HG03097 (cell line): ENCODE measurements around the gene RPP30.
"Not testable (repeated sequence)": the region's sequence is repeated elsewhere in the genome, so short reads cannot be mapped to it uniquely, and the experiment has no call there.

Experiments
- ATAC-seq: cut with Tn5 transposase; IDR thresholded peaks from one replicate; pipeline ENCODE4 v1.9.1; 2021; ENCODE audit not compliant: unreplicated experiment, low FRiP score

RPP30 gene

GRCh38 chr10:90866050-90866598 lies 5.7 kb upstream of the RPP30 start:
- ATAC-seq: no peak

- ATAC-seq: peak; percentile 41
Observed at GRCh38 chr10:90871279-90871765, 452 bp upstream of the RPP30 start.

GRCh38 chr10:90872648-90873020 lies 860 bp downstream of the RPP30 start:
- no peak for ATAC-seq

- ATAC-seq: no peak
Observed at GRCh38 chr10:90879062-90879461, 7.3 kb downstream of the RPP30 start.

GRCh38 chr10:90880059-90880719 lies 8.4 kb downstream of the RPP30 start:
- ATAC-seq: not testable (repeated sequence)

GRCh38 chr10:90884431-90884830 lies 12.7 kb downstream of the RPP30 start:
- no peak for ATAC-seq

GRCh38 chr10:90885176-90885575 lies 13.4 kb downstream of the RPP30 start:
- ATAC-seq: no peak

- no peak for ATAC-seq
Observed at GRCh38 chr10:90887555-90887954, 15.8 kb downstream of the RPP30 start.

- no peak for ATAC-seq
Observed at GRCh38 chr10:90888387-90888786, 16.6 kb downstream of the RPP30 start.

- no peak for ATAC-seq
Observed at GRCh38 chr10:90889636-90890035, 17.9 kb downstream of the RPP30 start.

- ATAC-seq: no peak
Observed at GRCh38 chr10:90890347-90890746, 18.6 kb downstream of the RPP30 start.

GRCh38 chr10:90893190-90893589 lies 21.4 kb downstream of the RPP30 start:
- ATAC-seq: no peak

GRCh38 chr10:90896916-90897315 lies 25.1 kb downstream of the RPP30 start:
- ATAC-seq: not testable (repeated sequence)

- no peak for ATAC-seq
Observed at GRCh38 chr10:90905925-90906324, 34.2 kb downstream of the RPP30 start.

- ATAC-seq: no peak
Observed at GRCh38 chr10:90906596-90906995, 34.8 kb downstream of the RPP30 start.

- ATAC-seq: peak; percentile 81
Observed at GRCh38 chr10:90911133-90912051, 39.6 kb downstream of the RPP30 start.

GRCh38 chr10:90912174-90912573 lies 40.4 kb downstream of the RPP30 start:
- ATAC-seq: no peak

GRCh38 chr10:90912854-90913479 lies 41.2 kb downstream of the RPP30 start:
- no peak for ATAC-seq

- no peak for ATAC-seq
Observed at GRCh38 chr10:90913774-90914420, 42.1 kb downstream of the RPP30 start.

GRCh38 chr10:90914992-90915765 lies 43.4 kb downstream of the RPP30 start:
- ATAC-seq: no peak
